PC-9 (cell line): ENCODE results near the gene GIPR. TPM values are rescaled to one million over a fixed set of nuclear protein-coding genes. Genes with fewer than 3 reads are reported as not detected.
A peak's percentile ranks its signal among the peaks of the same experiment; 100 is the strongest.

Source experiments
- BruUV-seq: library from RNA; stranded (reverse); fragments of 400-500 nt; replicated peaks from 2 replicates; lab custom pipeline; 2021; lab: Mats Ljungman, UMichigan
- CTCF ChIA-PET: fragments of 300-600 bp; sonication (Branson Sonifier 250); formaldehyde crosslinking; loops from one replicate; lab custom pipeline; 2022; ENCODE audit warnings: antibody characterized with exemption; lab: Charles Lee
- POLR2A ChIA-PET: fragments of 300-600 bp; sonication (Branson Sonifier 250); formaldehyde crosslinking; loops from one replicate; lab custom pipeline; 2022; ENCODE audit warnings: antibody characterized with exemption; ENCODE audit not compliant: unreplicated experiment; lab: Charles Lee
- DNase-seq, 2 experiments: peaks; one replicate each; pipeline versions ENCODE4 v3.0.0 to v3.0.0-alpha.2; 2015 to 2022; ENCODE audit warnings: mixed read lengths in 1 of 2
- H2AFZ ChIP-seq: fragments of 200-600 bp; sonication (generic); 2 replicates; pipeline ENCODE4 v1.8.1; 2017; ENCODE audit warnings: antibody characterized with exemption
- H3F3A ChIP-seq: fragments of 200-600 bp; sonication (generic); 2 replicates; pipeline ENCODE4 v1.8.1; 2017; ENCODE audit warnings: antibody characterized with exemption, mild to moderate bottlenecking, low read depth; ENCODE audit not compliant: insufficient read depth
- H3K27ac ChIP-seq: fragments of 200-600 bp; sonication (generic); 2 replicates; pipeline ENCODE4 v1.6.1; 2016; ENCODE audit warnings: mixed run types
- H3K27me3 ChIP-seq: fragments of 200-600 bp; sonication (generic); 2 replicates; pipeline ENCODE4 v1.6.1; 2016; ENCODE audit warnings: low read depth, mixed run types; ENCODE audit not compliant: insufficient read depth
- H3K36me3 ChIP-seq: fragments of 200-600 bp; sonication (generic); 2 replicates; pipeline ENCODE4 v1.6.1; 2016; ENCODE audit warnings: low read depth, mixed run types
- H3K4me1 ChIP-seq: fragments of 200-600 bp; sonication (generic); replicated peaks from 2 replicates; pipeline ENCODE4 v1.6.1; 2016; ENCODE audit warnings: mixed run types; ENCODE audit not compliant: insufficient read depth
- H3K4me2 ChIP-seq: fragments of 200-600 bp; sonication (generic); 2 replicates; pipeline ENCODE4 v1.6.1; 2017; ENCODE audit warnings: mixed run types
- H3K4me3 ChIP-seq: fragments of 200-600 bp; sonication (generic); 2 replicates; pipeline ENCODE4 v1.6.1; 2016; ENCODE audit warnings: mixed run types
- H3K79me2 ChIP-seq: fragments of 200-600 bp; sonication (generic); 2 replicates; pipeline ENCODE4 v1.6.1; 2017; ENCODE audit warnings: low read depth, mixed run types
- H3K9me2 ChIP-seq: fragments of 200-600 bp; sonication (generic); 2 replicates; pipeline ENCODE4 v1.8.1; 2017; ENCODE audit warnings: mild to moderate bottlenecking; ENCODE audit not compliant: insufficient read depth
- H3K9me3 ChIP-seq: fragments of 200-600 bp; sonication (generic); 2 replicates; pipeline ENCODE4 v1.8.1; 2016; ENCODE audit warnings: low read depth; ENCODE audit not compliant: insufficient read depth
- H4K20me1 ChIP-seq: fragments of 200-600 bp; sonication (generic); 2 replicates; pipeline ENCODE4 v1.8.1; 2017; ENCODE audit not compliant: insufficient read depth
- EZH2 ChIP-seq: fragments of 200-600 bp; sonication (generic); IDR thresholded peaks from 2 replicates; pipeline ENCODE4 v1.8.0; 2017; ENCODE audit warnings: antibody characterized with exemption, low read depth
- intact Hi-C: fragments of 100-400 bp; cut with micrococcal nuclease; formaldehyde crosslinking; loops from one replicate; pipeline ENCODE4 v1.10.0; 2022; ENCODE audit not compliant: unreplicated experiment
- total RNA-seq: library from RNA; stranded (reverse); gene quantifications from 2 replicates; pipeline ENCODE4 v1.2.3, GENCODE V29; 2021
- TF ChIP-seq, protein P1 (sequence below): fragments of 200-600 bp; sonication (generic); conservative IDR thresholded peaks from 2 replicates; pipeline ENCODE4 v1.6.1; 2017; ENCODE audit warnings: mixed run types, antibody characterized with exemption, mild to moderate bottlenecking, moderate library complexity

Gene GIPR
- total RNA-seq, 1 experiment from 2014 or later: 5.8 TPM

DNA sequence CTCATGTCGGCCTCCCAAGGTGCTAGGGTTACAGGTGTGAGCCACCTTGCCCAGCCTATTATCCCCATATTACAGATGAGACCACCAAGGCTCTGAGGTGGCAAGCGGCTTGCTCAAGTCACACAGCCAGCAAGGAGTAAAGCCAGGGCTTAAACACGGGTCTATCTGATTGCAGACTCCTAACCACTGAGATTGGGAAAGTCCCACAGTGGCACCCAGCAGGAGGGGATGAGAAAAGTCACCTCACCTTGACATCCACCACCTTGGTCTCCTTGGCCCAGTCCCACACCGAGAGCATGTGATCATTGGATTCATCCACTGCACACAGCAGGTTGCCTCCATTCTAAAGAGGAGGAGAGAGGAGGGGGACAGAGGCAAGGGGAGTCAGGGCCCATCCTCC lies 38.3 kb upstream of the GIPR start:
- Histone ChIP-seq H3K27ac (peak overlapping the region; percentile 91), H3K9me2 (no peaks in the 10 kb centered on the region), H3K4me3 (no peak overlapping the region), H3K36me3 (peaks cover 17% of the 10 kb centered on the region), H3K79me2 (no peaks in the 10 kb centered on the region), H2AFZ (no peak overlapping the region), H4K20me1 (no peaks in the 10 kb centered on the region), H3K9me3 (no peaks in the 10 kb centered on the region), H3F3A (peaks cover 38% of the 10 kb centered on the region), H3K4me1 (peaks cover 34% of the 10 kb centered on the region), H3K27me3 (no peaks in the 10 kb centered on the region), H3K4me2 (0 out of 2 replicates have a peak overlapping the region, but pooled peaks have one; percentile 8)
- intact Hi-C loops: no loop called here
- ChIA-PET CTCF (no interaction called here), POLR2A (interaction anchor here (0.6 to 0.7 kb wide), 2 partner anchors 8 to 130 kb away, joined by 3 to 4 read pairs; no protein-coding TSS in a partner anchor)
- no TSS peak for BruUV-seq
- no peak for DNase-seq
- TF ChIP-seq, protein P1, sequence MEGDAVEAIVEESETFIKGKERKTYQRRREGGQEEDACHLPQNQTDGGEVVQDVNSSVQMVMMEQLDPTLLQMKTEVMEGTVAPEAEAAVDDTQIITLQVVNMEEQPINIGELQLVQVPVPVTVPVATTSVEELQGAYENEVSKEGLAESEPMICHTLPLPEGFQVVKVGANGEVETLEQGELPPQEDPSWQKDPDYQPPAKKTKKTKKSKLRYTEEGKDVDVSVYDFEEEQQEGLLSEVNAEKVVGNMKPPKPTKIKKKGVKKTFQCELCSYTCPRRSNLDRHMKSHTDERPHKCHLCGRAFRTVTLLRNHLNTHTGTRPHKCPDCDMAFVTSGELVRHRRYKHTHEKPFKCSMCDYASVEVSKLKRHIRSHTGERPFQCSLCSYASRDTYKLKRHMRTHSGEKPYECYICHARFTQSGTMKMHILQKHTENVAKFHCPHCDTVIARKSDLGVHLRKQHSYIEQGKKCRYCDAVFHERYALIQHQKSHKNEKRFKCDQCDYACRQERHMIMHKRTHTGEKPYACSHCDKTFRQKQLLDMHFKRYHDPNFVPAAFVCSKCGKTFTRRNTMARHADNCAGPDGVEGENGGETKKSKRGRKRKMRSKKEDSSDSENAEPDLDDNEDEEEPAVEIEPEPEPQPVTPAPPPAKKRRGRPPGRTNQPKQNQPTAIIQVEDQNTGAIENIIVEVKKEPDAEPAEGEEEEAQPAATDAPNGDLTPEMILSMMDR: no peak
- no peak for TF ChIP-seq EZH2

- Histone ChIP-seq H2AFZ (no peak overlapping the region), H3K27me3 (no peaks in the 10 kb centered on the region), H3K27ac (peak overlapping the region; percentile 91), H3K4me2 (peak overlapping the region; percentile 40; the same call in 1 of the 2 replicates), H3F3A (peaks cover 38% of the 10 kb centered on the region), H3K9me2 (no peaks in the 10 kb centered on the region), H3K36me3 (peaks cover 17% of the 10 kb centered on the region), H3K4me3 (no peak overlapping the region), H3K9me3 (no peaks in the 10 kb centered on the region), H3K4me1 (peaks cover 34% of the 10 kb centered on the region), H3K79me2 (no peaks in the 10 kb centered on the region), H4K20me1 (no peaks in the 10 kb centered on the region)
- peak; percentile 51 to 99 for DNase-seq
- TF ChIP-seq, protein P1: no peak
- no peak for TF ChIP-seq EZH2
- intact Hi-C loops: no loop called here
- ChIA-PET POLR2A (interaction anchor here (0.6 to 1.1 kb wide), 8 partner anchors 11 to 204 kb away, joined by 3 to 21 read pairs (median 4); partner anchors contain the start of gene FBXO46), CTCF (interaction anchor here (0.6 to 0.8 kb wide), 7 partner anchors 8 to 1962 kb away, joined by 4 to 12 read pairs (median 7); no protein-coding TSS in a partner anchor)
- no TSS peak for BruUV-seq
These were observed 37.6 kb upstream of the GIPR start for GRCh38 chr19:45630463-45630862.

- intact Hi-C loops: loop anchor here (1.0 kb wide), 1 partner anchor 16 kb away; no protein-coding TSS in a partner anchor
- Histone ChIP-seq H3F3A (peaks cover 48% of the 10 kb centered on the region), H3K9me2 (no peaks in the 10 kb centered on the region), H3K27ac (peak overlapping the region; percentile 54), H3K4me3 (no peak overlapping the region), H2AFZ (no peak overlapping the region), H3K27me3 (no peaks in the 10 kb centered on the region), H3K4me1 (peaks cover 34% of the 10 kb centered on the region), H4K20me1 (no peaks in the 10 kb centered on the region), H3K4me2 (peak overlapping the region; percentile 37), H3K9me3 (no peaks in the 10 kb centered on the region), H3K79me2 (no peaks in the 10 kb centered on the region; the same call in 1 of the 2 replicates), H3K36me3 (peaks cover 7% of the 10 kb centered on the region; the same call in 1 of the 2 replicates)
- ChIA-PET POLR2A (no interaction called here), CTCF (interaction anchor here (0.7 kb wide), 1 partner anchor 909 kb away, joined by 14 read pairs; no protein-coding TSS in a partner anchor)
- TF ChIP-seq, protein P1: no peak
- TF ChIP-seq EZH2: no peak
- peak; percentile 90 to 94 for DNase-seq
- BruUV-seq: no TSS peak
These were observed 35.4 kb upstream of the GIPR start for GRCh38 chr19:45632468-45633196.
